Measurements from ENCODE around the gene NHSL1.

- no peak for TF ChIP-seq ZNF138 (tag by site-specific recombination; IDR thresholded peaks at IDR 0.05; ENCODE audit: borderline replicate concordance)
- no peak for TF ChIP-seq ZFP41 (tag by site-specific recombination; IDR thresholded peaks at IDR 0.05; ENCODE audit: borderline replicate concordance)
- TF ChIP-seq SP7 (tag by site-specific recombination; IDR thresholded peaks at IDR 0.05) = no peak
- no peak for TF ChIP-seq CTCF (tag by site-specific recombination; IDR thresholded peaks at IDR 0.05)
- TF ChIP-seq ZBTB49 (tag by site-specific recombination; IDR thresholded peaks at IDR 0.05; ENCODE audit: low read depth) = no peak
- no peak for TF ChIP-seq ZNF48 (tag by site-specific recombination; IDR thresholded peaks at IDR 0.05)
- no peak for TF ChIP-seq ZNF624 (tag by site-specific recombination; IDR thresholded peaks at IDR 0.05)
- TF ChIP-seq ZBTB20 (tag by site-specific recombination; IDR thresholded peaks at IDR 0.05) = no peak
- TF ChIP-seq ZIC2 (tag by site-specific recombination; IDR thresholded peaks at IDR 0.05) = no peak
- TF ChIP-seq ZNF704 (tag by site-specific recombination; IDR thresholded peaks at IDR 0.05) = no peak
- no peak for TF ChIP-seq ZNF302 (tag by site-specific recombination; IDR thresholded peaks at IDR 0.05; ENCODE audit: low read depth)
- TF ChIP-seq ZBTB44 (tag by site-specific recombination; IDR thresholded peaks at IDR 0.05) = no peak
- no peak for TF ChIP-seq ZNF121 (tag by site-specific recombination; IDR thresholded peaks at IDR 0.05)
Observed at GRCh38 chr6:138434925-138435324, 64.4 kb downstream of the NHSL1 start.
